ENCODE data around the gene POU4F2.
A peak's percentile ranks its signal among the peaks of the same experiment; 100 is the strongest.
"Not testable (repeated sequence)": the region's sequence is repeated elsewhere in the genome, so short reads cannot be mapped to it uniquely, and the experiment has no call there.

POU4F2 gene

GRCh38 chr4:146654687-146655520 is 16.2 kb downstream of the POU4F2 start:
- peak; percentile 15 for DNase-seq

DNA sequence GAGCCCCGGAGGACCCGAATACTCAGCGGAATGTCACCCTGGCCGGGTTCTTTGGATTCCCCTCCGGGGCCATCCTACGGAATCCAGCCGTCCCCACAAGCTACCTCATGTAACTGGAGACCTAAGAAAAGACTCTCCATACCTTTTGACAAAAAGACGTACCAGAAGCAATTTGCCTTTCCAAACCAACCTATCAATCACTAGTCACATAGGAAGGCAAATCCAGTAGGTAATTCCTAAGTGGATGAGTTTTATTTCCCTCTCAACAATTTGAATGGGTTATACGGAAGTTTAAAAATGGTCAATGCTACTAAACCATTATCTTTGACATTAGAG is 16.8 kb downstream of the POU4F2 start:
- DNase-seq = no peak

- no peak for DNase-seq
Observed at GRCh38 chr4:146661367-146661766, 22.7 kb downstream of the POU4F2 start.

- not testable (repeated sequence) for DNase-seq
Observed at GRCh38 chr4:146663968-146664311, 25.2 kb downstream of the POU4F2 start.

DNA sequence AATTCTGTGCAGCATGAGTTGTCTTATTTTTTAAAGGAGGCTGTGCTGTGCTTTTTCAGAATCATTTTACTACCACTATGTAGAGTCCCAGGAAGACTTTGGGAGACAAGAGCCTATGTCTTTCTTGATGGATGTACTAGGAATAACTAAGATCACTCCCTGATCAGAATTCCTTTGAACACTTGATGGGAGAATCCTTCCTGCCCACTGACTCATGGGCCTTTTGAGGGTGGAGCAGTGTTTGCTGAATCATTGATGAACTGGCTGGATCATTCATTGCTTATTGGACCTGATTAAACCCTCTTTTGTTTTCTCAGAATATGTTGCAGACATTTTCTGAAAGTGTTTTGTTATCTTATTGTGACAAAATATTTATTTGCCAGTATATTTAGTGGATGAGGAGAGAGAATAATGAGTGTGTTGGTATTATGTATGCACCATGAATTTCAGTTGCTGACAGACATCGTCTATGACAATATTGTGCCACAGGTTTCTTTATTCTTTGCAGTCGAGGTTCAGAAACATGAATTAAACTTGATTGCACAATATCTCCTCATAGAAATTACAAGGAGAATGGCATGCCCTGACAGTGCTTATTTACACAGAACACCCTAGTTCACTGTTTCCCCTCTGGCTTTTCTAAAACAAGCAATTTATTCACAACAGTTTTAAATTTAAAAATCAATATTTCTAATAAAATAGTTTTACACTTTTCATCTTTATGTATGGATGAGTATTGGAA is 36.3 kb downstream of the POU4F2 start:
- DNase-seq = no peak
